HEK293 (cell line): ENCODE results near the gene SLC26A11.
"Not testable (repeated sequence)": the region's sequence is repeated elsewhere in the genome, so short reads cannot be mapped to it uniquely, and the experiment has no call there.

Source experiments
- KLF1 ChIP-seq: fragments of 450-650 bp; formaldehyde crosslinking; IDR thresholded peaks from 2 replicates; pipeline ENCODE4 v1.5.1; 2016; ENCODE audit warnings: missing biosample characterization, missing genetic modification characterization
- KLF10 ChIP-seq: fragments of 450-650 bp; IDR thresholded peaks from 2 replicates; pipeline ENCODE4 v1.5.1; 2018; ENCODE audit warnings: missing biosample characterization, mild to moderate bottlenecking, missing genetic modification characterization
- ZNF274 ChIP-seq, 2 experiments: fragments of 200-500 bp in 1 of 2; fragments of 450-650 bp in 1 of 2; sonication (Bioruptor generic) in 1 of 2; formaldehyde crosslinking in 1 of 2; IDR thresholded peaks; 2 replicates each; pipeline versions ENCODE4 v1.5.1 to v1.6.1; 2014 to 2016; ENCODE audit warnings: borderline replicate concordance in 1 of 2, inconsistent platforms in 1 of 2, low read length in 1 of 2, missing biosample characterization in 1 of 2, missing genetic modification characterization in 1 of 2
- ZNF341 ChIP-seq: fragments of 450-650 bp; formaldehyde crosslinking; IDR thresholded peaks from 2 replicates; pipeline ENCODE4; 2016; ENCODE audit warnings: low read depth, missing biosample characterization, missing genetic modification characterization
- ZNF416 ChIP-seq: fragments of 450-650 bp; formaldehyde crosslinking; IDR thresholded peaks from 2 replicates; pipeline ENCODE4 v1.5.1; 2016; ENCODE audit warnings: missing biosample characterization, missing genetic modification characterization
- ZNF501 ChIP-seq: fragments of 450-650 bp; formaldehyde crosslinking; IDR thresholded peaks from 2 replicates; pipeline ENCODE4 v1.5.1; 2016; ENCODE audit warnings: missing biosample characterization, missing genetic modification characterization
- ZNF645 ChIP-seq: fragments of 450-650 bp; formaldehyde crosslinking; IDR thresholded peaks from 2 replicates; pipeline ENCODE4; 2016; ENCODE audit warnings: missing biosample characterization, missing genetic modification characterization
- ZNF777 ChIP-seq: fragments of 450-650 bp; formaldehyde crosslinking; IDR thresholded peaks from 2 replicates; pipeline ENCODE4 v1.5.1; 2017; ENCODE audit warnings: missing biosample characterization, missing genetic modification characterization, borderline replicate concordance
- TF ChIP-seq, protein P1 (sequence below): fragments of 450-650 bp; formaldehyde crosslinking; IDR thresholded peaks from 2 replicates; pipeline ENCODE4 v1.5.1; 2016; ENCODE audit warnings: missing biosample characterization, missing genetic modification characterization

DNA sequence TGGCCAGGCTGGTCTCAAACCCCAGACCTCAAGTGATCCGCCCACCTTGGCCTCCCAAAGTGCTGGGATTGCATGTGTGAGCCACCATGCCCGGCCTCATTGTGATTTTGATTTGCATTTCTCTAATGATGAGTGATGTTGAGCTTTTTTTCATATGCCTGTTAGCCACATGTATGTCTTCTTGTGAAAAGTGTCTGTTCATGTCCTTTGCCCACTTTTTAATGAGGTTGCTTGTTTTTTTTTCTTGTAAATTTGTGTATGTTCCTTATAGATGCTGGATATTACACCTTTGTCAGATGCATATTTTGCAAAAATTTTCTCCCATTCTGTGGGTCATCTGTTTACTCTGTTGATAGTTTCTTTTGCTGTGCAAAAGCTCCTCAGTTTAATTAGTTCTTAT lies 80.5 kb downstream of the SLC26A11 start:
- not testable (repeated sequence) for TF ChIP-seq KLF1 (tag by site-specific recombination); ZNF501 (tag by site-specific recombination); ZNF274 (IDR thresholded peaks at IDR 0.05; ENCODE audit: low read length); ZNF274 (tag by site-specific recombination; IDR thresholded peaks at IDR 0.05; ENCODE audit: borderline replicate concordance); ZNF645 (tag by site-specific recombination); KLF10 (tag by site-specific recombination); ZNF416 (tag by site-specific recombination); ZNF341 (tag by site-specific recombination); ZNF777 (tag by site-specific recombination)
- TF ChIP-seq, protein P1, sequence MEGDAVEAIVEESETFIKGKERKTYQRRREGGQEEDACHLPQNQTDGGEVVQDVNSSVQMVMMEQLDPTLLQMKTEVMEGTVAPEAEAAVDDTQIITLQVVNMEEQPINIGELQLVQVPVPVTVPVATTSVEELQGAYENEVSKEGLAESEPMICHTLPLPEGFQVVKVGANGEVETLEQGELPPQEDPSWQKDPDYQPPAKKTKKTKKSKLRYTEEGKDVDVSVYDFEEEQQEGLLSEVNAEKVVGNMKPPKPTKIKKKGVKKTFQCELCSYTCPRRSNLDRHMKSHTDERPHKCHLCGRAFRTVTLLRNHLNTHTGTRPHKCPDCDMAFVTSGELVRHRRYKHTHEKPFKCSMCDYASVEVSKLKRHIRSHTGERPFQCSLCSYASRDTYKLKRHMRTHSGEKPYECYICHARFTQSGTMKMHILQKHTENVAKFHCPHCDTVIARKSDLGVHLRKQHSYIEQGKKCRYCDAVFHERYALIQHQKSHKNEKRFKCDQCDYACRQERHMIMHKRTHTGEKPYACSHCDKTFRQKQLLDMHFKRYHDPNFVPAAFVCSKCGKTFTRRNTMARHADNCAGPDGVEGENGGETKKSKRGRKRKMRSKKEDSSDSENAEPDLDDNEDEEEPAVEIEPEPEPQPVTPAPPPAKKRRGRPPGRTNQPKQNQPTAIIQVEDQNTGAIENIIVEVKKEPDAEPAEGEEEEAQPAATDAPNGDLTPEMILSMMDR: not testable (repeated sequence)
